CD4-positive, alpha-beta T cell treated with Interferon gamma for 1 hour (primary cell): ENCODE measurements around the gene ADH7.
"Not testable (repeated sequence)": the region's sequence is repeated elsewhere in the genome, so short reads cannot be mapped to it uniquely, and the experiment has no call there.

Experiments
- DNase-seq: peaks from one replicate; pipeline ENCODE4 v3.0.0-alpha.2; 2020

ADH7 gene

DNA sequence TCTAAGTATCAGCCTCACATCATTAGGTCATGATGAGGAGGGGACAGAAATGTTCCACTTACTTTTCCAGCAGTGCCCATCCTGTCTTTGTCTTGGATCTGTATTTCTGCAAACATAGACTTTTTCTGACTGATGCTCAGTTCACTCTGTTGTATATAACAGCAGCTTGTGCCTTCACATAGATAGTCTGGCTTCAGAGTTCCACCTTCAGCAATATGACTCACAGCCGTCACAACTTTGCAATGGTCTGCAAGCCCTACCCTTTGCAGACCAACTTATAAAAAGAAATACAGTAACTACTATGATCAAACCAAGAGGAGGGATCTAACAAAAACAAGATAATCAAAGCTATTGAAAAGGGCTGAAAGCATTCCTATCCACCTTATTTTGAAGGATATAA lies at the start of gene ADH7:
TSS of gene ADH7 (minus strand) at position 189 of the 400 bp plus-strand sequence. CDS start at position 80, 109 bp downstream.
- DNase-seq: no peak

DNA sequence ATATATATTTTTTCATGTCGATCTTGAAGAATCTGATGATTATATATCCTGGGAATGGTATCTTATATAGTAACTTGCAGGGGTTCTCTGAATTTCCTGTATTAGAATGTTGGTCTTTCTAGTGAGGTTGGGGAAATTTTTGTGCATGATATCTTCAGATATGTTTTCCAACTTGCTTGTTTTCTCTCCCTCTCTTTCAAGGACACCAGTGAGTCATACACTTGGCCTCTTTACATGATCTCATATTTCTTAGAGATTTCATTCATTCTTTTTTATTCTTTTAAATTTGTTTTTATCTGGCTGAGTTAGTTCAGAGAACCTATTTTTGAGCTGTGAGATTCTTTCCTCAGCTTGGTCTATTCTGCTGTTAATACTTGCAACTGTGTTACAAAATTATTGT lies 48.5 kb upstream of the ADH7 start:
- no peak for DNase-seq

DNA sequence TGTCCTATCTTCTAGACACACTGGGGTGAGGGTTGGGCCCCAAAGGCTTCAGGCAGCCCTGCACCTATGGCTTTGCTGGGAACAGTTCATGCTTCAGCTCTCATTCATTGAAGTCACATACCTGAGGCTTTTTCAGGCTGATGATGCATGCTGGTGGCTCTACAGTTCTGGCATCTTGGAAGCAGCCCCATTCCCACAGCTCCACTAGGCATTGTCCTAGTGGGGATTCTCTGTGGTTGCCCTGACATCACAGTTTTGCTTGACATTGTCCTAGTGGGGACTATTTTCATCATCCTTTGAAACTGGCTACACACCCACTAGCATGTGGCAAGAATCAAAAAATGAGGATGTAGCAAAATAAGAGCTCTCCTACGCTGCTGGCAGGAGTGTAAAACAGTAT lies 38.0 kb upstream of the ADH7 start:
- no peak for DNase-seq

DNA sequence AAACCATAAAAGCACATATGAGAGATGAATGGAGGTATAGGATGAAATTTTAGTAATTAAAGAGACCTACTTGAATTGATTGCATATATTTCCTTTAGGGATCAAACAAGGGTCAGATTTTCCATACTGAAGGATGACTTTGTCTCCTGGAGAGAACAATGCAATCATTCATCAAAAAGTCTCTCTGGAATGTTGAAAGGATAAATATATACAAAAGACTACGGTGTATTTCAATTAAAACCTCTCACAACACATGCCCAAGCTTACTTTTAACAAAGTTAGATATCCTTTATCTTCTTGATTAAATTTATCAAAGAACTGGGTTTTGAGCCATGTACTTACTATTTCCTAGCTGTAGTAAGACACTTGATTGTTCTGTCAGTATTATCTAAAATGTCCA lies 36.8 kb upstream of the ADH7 start:
- DNase-seq: no peak

DNA sequence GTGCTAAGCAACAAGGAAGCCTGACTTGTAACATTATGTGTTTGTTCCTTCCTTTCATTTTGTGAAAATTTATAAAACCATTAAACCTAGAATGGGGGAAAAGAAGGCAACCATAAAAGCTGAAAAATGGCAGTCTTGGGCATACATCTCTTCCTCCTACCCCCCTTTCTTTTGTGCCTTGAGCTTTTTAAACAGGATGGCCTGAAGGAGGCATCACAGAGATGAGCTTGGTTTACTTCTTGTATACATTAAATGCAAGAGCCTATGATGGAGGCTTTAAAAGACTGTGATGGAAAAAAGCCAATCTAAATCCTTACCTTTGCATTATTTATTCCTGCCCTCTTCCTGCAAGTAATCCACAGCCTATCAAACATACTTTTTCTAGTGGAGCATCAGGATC lies 36.2 kb upstream of the ADH7 start:
- DNase-seq: no peak

DNA sequence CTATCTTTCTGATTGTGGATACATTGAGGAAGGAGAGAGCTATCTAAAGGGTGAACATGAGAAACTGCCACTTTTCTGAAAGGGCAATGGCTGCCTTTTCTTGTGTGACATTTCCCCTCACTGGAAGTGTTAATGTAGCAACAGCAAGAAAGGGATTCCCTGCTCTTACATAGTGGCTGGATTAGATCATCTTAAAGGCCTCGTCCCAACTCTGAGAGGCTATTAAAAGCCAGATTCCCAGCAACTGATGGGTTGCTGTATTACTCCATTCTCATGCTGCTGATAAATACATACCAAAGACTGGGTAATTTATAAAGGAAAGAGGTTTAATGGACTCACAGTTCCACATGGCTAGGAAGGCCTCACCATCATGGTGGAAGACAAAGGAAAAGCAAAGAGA lies 33.7 kb upstream of the ADH7 start:
- no peak for DNase-seq

DNA sequence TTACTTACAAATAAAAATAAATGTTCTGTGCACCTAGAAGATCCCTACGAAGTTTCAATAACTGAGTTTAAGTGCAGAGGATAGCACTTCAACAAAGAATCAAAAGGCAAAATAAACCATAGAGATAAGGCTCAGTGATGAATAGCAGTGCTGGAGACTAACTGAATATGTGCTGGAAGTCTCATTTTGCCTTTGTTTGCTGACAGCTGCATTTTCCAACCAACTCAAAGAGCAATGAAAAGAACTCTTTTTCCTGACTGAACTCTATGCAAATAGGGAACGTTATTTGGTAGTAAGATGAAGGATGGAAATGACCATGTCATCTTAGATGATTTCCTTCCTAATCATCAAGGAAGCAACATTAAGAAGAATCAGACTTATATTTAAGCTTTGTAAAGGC lies 32.7 kb upstream of the ADH7 start:
- DNase-seq: no peak

DNA sequence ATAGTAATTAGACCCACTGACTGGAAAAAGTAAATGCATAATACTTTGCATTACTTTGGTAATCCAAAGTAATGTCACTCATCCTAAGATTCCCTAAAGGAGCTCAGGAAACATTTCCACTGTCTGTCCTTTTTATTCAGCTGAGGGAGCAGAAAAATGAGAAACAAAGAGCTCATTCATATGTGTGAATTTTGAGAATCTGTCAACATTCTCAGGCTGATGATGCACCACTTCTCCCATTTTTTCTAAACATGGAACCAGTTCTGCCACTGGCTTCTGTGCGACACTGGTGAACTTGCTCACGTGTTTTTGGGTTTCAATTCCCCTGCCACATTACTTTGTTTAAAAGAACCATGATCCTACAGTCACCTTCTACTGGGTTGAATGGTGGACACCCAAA lies 28.4 kb upstream of the ADH7 start:
- no peak for DNase-seq

DNA sequence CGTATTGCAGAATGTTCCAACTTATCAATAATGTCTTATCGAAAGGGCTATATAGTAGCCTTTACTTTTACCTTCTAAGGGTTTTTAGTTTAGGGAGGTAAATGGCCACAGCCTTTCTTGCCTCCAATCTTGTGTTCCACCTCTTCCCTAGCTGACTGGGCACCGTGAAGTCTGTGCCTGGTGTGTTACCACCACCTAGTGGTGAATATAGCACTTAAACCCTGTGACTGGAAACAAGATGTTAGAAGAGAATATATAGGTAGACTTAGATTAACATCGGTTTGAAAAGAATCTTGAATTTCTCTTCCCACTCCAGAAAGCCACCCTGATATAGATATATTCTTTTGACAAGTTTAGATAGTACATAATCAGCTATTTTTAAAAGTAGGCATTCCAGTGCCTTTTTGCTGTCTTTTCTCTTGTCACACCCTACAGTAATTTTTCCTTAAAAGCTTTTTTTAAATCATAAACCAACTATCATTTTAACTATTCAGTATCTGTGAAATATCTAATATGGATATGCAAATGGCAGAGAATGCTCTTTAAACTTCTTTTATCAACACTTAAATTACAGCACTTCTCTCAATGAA lies 27.8 kb upstream of the ADH7 start:
- DNase-seq: no peak

DNA sequence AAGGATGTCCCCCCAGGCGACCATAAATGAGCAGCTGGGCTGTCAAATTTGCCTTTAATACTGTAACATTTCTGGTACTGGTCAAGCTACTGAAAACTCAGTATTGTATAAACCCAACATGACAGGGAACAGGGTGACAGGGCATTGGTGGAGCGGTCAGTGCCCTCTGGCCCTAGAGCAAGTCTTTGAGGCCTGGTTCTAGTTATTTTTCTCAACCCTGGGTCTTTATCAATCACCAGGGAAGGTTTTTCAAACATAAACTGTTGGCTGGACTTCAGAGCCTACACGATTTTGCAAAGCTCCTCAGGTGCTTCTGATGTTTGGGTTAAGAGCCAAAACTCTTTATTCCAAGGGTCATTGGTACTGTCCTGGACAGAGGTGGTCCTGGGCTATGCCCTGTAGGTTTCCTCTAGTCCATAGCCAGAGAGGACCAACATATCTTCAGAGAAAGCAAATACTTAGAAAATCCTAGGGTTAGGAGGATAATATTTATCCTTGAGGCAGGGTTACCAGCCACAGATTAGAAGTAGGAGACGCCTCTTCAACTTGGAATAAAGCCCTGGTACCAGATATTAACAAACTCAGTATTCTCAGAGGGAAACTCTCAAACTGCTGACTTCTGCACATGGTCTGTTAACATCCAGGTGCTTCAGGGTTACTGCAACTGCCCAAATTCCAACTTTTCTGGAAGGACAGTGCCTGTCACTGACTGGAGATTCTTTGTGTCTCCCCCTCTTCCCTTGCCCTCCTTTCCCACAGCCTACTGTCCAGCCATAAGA lies 26.7 kb upstream of the ADH7 start:
- DNase-seq: no peak

DNA sequence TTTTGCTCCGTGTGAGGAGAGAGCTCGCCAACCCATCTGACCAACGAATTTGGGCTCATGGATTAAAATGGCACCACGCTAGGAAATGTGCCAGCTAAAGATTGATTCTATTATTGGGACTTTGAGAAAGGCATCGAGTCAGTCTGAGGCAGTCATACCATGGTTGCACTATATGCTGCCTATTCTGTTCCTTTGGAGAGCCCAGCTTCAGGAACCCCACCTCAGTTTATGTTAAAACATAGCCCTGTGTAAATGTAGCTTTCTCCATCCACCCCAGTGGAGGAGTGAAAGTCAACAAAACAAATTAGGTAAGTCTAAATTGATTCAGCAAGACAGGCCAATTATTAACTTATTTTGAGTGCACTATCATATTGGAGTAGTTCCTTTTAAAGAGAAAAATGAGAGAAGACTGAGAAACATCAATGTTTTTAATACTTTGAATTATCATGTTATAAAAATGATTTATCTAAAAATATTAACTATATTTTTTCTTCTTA lies 24.5 kb upstream of the ADH7 start:
- no peak for DNase-seq

DNA sequence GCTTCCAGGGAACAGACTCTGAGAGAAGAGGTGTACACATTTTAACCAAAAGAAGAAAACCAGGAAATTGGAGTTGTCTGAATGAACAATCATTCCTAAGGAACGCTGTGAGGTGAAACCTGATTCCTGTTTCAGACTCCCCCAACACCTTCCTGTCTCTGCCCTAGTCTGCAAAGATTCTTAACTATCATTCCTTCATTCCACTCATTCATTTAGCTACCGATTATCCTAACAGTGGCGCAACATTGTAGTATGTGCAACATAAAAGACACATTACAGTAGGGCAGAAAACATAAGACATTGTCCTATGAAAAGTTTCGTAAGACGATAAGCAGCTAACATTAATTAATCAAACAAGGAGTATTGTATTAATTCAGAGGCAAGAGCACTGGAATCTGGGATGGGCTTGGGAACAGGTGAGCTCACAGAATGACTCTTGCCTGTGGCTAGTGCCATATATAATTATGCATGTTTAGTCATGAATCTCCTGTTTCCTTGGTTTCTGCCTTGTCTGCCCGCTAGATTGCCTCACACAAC lies 23.8 kb upstream of the ADH7 start:
- DNase-seq: no peak

DNA sequence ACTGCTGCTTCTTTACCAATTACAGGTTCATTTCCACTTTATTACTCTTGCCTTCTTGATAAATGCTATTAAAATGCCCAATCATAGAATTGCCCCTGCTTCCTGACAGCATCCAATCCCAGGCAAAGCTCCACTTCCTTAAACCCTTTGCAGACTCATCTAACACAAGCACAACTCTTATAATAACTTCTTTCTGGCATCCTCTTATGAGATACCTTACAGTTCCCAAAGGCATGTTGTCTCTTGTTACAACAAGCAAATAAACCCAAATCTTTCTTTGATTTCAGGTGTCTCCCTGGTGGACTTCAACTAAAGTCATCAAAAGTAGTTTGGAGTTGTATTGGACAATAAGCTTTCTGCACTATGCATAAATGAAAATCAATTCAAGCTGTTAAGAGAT lies 22.5 kb upstream of the ADH7 start:
- DNase-seq: no peak

DNA sequence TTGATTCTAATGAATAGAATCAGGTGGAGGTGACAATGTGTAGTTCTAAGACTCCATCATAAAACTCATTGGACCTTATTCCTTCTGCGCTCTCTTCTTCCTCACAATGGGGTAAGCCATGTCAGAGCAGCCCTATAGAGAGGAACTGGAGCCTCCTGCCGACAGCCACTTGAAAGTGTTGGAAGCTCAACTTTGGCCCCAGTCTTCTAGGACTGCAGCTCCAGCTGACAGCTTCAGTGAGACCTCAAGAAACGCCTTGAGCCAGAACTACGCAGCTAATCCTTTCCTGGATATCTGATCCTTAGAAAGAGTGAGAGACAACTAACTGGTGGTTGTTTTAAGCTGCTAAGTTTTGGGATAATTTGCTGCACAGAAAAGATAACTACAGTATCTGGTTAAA lies 22.1 kb upstream of the ADH7 start:
- no peak for DNase-seq

DNA sequence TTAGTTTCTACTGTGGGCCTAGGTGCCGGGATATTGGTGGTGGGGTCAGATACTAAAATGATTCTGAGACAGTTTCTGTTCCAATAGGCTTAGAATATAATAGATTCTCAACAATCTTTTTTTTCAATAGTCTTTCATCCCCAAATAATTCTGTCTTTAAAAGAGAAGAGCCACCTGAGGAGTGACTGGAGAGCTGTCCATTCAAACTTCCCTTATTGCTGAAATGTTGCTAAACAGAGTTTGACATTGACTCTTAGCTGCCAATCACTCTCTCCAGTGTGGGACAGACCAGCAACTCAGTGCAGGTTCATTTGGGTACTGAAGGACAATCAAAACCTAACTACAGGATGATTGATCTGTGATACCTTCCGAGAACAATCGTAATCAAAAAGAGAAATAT lies 12.4 kb upstream of the ADH7 start:
- DNase-seq: no peak

DNA sequence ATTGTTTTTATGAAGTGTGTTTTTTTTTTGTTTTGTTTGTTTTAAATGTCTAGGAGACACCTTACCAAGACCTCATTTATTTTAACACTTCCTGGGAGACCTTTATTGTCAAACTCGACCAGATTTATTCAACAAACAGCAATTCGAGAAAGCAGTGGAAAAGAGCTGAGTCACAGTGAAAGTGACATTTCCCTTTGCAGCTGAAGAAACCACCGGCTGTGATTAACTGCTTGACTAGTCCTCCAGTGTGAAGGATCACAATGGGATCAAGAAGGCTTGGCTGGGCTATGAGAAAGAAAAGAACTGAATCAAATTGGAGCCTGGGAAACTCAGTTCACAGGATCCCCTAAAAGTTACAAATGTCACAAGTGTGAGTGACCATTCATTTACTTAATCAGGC lies 11.9 kb upstream of the ADH7 start:
- no peak for DNase-seq

DNA sequence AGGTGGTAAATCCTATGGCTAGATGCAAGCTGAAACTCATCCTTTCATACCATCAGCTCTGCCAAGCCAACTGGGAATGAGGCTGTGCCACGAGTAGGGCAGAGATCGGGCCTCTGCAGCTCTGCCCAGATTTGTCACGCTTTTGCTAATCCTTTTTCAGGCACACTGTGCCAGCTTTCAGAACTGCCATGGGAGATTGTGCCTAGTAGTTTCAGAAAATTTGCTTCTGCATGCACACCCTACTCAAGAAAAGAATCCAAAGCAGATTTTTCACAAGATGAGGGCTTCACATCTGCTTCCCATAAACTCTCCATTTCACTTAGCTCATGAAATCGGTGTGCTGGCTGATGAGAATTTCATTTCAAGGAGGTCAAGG lies 3.3 kb upstream of the ADH7 start:
- DNase-seq: no peak

DNA sequence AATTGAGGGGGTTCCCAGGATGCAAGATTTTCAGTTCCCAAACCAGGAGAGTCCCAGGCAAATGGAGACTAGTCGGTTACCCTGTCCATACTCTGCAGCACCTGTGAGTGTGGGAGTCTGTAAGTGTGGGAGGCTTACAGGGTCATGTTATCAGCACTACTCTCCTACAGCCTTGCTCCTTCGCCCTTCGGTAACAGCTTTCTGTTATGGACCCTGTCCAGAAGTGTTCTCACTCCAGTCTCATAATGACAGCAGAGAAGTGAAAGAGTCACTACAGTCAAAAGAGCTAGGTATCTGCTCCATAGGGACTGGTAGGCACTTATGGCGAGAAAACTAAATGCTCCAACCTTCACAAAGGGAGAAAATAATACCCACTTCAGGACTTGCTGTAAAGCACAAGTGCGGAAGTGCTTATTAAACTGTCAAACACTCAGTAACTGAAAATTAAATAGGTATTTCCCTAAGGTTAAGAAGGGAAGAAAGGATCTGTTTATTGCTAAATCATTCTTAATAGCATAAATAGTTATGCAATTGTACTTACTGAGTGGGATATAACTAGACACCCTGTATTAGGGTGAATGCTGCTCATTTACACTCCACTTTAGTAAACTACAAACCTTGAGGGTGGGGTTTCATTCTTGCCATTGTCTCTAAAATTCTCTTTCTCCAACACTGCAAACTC lies 2.7 kb upstream of the ADH7 start:
- DNase-seq: no peak

DNA sequence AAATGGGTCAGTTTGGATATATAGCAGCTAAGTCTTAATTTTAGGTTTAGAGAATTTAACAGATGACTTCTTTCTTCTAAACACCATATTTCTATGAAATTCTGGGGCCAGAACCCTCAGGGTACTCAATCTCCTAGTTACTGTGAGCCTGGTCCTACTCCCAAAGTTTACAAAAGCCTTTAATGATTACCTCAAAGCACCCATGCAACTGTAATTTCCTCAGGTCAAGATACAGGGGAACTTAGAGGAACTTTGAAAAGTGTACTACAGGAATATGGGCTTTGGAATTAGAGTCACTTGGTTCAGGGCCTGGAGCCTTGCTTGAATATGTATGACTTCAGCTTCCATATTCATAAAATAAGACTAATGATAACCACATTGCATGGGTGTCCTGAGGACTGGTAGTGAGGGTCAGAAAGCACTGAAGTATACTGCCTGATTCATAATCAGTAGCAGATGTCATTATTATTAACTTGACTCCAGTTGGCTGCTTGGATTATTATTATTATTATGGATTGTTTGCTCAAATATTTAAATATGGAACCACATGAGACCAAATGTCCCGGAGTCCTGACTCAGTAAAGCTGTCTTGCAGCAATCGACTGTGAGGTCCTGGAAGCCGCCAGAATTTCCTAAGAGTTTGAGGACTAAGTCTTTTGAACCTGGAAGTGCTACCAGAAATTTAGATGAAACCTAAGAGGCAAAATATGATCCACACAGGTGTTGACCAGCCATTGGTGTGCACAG lies 2.0 kb upstream of the ADH7 start:
- no peak for DNase-seq

DNA sequence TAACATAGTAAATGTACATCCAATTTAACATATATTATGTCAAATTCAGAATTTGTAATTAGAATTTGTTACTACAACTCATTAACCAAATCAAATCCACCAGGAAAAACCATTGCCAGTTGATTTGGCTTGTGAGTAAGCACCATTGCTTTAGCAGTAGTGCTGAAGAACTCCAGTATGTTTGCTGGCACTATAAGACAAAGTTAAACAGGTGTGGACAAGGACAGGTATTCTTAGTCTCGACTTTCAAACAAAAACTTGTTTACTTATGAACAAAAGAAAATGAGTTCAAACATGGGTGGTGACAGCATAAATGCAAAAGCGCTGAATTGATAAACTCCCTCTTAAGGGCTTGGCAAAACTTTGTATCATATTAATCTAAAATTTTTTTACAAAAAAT lies 1.3 kb upstream of the ADH7 start:
- DNase-seq: no peak

DNA sequence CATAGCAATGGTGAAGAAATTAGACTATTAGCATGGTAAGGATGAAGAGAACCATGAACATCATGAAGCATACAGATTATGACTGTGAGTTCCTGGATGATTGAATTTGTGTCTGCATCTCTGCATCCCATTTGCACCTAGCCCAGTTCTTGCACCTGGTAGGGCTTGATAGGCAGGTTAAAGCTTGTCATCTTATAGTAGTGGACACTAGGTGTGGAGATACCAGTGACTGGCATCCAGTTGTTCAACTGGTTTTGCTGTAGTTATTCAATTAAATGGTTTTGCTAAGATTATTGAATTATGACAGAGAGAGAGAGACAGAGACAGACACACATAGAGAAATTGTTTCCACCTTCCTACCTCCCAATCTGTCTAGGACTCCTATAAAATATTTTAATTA lies 5.0 kb downstream of the ADH7 start:
- DNase-seq: no peak

DNA sequence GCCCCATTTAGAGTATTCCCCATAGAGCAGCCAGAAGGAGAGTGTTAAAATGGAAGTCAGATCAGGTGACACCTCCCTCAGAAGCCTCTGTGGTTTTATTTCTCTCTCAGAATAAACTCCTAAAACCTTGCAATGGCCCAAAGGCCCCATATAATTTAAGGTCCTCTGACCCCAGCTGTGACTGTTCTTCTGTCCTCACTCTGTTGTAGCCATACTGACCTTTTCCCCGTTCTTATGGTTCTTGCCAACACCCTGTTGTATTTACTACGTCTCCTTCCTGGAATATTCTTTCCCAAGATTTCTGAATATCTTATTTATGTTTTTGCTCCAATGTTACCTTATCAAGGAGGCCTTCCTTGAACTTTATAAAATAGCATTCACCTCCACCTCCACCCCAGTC lies 18.0 kb downstream of the ADH7 start:
- DNase-seq: no peak

DNA sequence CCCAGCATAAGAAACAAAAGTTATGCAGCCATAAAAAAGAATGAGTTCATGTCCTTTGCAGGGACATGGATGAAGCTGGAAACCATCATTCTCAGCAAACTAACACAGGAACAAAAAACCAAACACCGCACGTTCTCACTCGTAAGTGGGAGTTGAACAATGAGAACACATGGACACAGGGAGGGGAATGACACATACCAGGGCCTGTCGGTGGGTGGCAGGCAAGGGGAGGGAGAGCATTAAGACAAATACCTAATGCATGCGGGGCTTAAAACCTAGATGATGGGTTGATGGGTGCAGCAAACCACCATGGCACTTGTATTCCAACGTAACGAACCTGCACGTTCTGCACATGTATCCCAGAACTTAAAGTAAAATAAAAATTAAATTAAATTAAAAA lies 19.4 kb downstream of the ADH7 start:
- DNase-seq: not testable (repeated sequence)
